GM12878 (cell line): ENCODE data around the gene CYP3A4. TPM values are rescaled to one million over a fixed set of nuclear protein-coding genes. Genes with fewer than 3 reads are reported as not detected.

Experiments
- ATAC-seq: fragments of 200-7000 bp; cut with Tn5 transposase; 3 replicates; pipeline ENCODE4 v1.9.1; 2020; ENCODE audit warnings: mild to moderate bottlenecking, moderate library complexity
- BruUV-seq: library from RNA; stranded (reverse); fragments of 400-500 nt; replicated peaks from 2 replicates; lab custom pipeline; 2021; lab: Mats Ljungman, UMichigan
- CTCF ChIA-PET: fragments of 300-600 bp; sonication (Branson Sonifier 250); formaldehyde crosslinking; extraction: SDS; loops from one replicate; lab custom pipeline; 2021; ENCODE audit warnings: inconsistent platforms; lab: Yijun Ruan, JAX
- POLR2A ChIA-PET: fragments of 350-600 bp; formaldehyde crosslinking; extraction: SDS; loops from one replicate; lab custom pipeline; 2021; ENCODE audit warnings: inconsistent platforms; lab: Charles Lee
- RAD21 ChIA-PET: fragments of 300-600 bp; sonication (Branson Sonifier 250); formaldehyde crosslinking; loops from one replicate; lab custom pipeline; 2023; ENCODE audit warnings: antibody characterized with exemption; ENCODE audit not compliant: unreplicated experiment; lab: Charles Lee
- SMC1A ChIA-PET: fragments of 300-600 bp; sonication (Branson Sonifier 250); formaldehyde crosslinking; loops from one replicate; lab custom pipeline; 2023; ENCODE audit not compliant: unreplicated experiment, uncharacterized antibody; lab: Charles Lee
- DNase-seq: peaks from one replicate; pipeline ENCODE4 v3.0.0-alpha.2; 2011; ENCODE audit warnings: low read depth, low spot score
- FAIRE-seq: peaks from 3 replicates; lab custom pipeline; 2011; peaks lifted over from hg19 to GRCh38; lab: Jason Lieb, UNC
- H2AFZ ChIP-seq: 2 replicates; pipeline ENCODE4 v1.6.0; 2011; ENCODE audit warnings: low read depth, low read length, control low read depth; ENCODE audit not compliant: control insufficient read depth
- H3K27ac ChIP-seq: 2 replicates; pipeline ENCODE4 v1.5.1; 2011; ENCODE audit warnings: control low read depth; ENCODE audit not compliant: control insufficient read depth, insufficient read depth
- H3K27me3 ChIP-seq, 2 experiments: replicated peaks in 1 of 2; 2 replicates each; pipeline versions ENCODE4 v1.6.0 to v1.6.1; 2011; ENCODE audit warnings: low read length in 1 of 2; ENCODE audit not compliant: control insufficient read depth in 2 of 2, insufficient read depth in 2 of 2
- H3K36me3 ChIP-seq, 2 experiments: 2 replicates each; pipeline ENCODE4 v1.5.1; 2011; ENCODE audit warnings: low read length in 1 of 2; ENCODE audit not compliant: control insufficient read depth in 2 of 2, insufficient read depth in 2 of 2
- H3K4me1 ChIP-seq: 2 replicates; pipeline ENCODE4 v1.6.1; 2011; ENCODE audit warnings: mild to moderate bottlenecking, low read length, moderate library complexity, mixed read lengths; ENCODE audit not compliant: control insufficient read depth, insufficient read depth
- H3K4me2 ChIP-seq: 2 replicates; pipeline ENCODE4 v1.6.0; 2011; ENCODE audit warnings: control low read depth; ENCODE audit not compliant: control insufficient read depth, insufficient read depth
- H3K4me3 ChIP-seq: fragments of 200-600 bp; sonication (generic); 2 replicates; pipeline ENCODE4 v1.5.1; 2016
- H3K79me2 ChIP-seq: 2 replicates; pipeline ENCODE4 v1.6.0; 2011; ENCODE audit warnings: low read length; ENCODE audit not compliant: control insufficient read depth, insufficient read depth
- H3K9ac ChIP-seq: 2 replicates; pipeline ENCODE4 v1.8.0; 2011; ENCODE audit warnings: low read length, control low read depth, mixed read lengths; ENCODE audit not compliant: control insufficient read depth, insufficient read depth
- H3K9me3 ChIP-seq: replicated peaks from 3 replicates; pipeline ENCODE4 v1.5.1; 2011; ENCODE audit warnings: mild to moderate bottlenecking, low read length; ENCODE audit not compliant: control insufficient read depth, insufficient read depth
- H4K20me1 ChIP-seq: 2 replicates; pipeline ENCODE4 v1.6.0; 2011; ENCODE audit not compliant: control insufficient read depth, insufficient read depth
- BRCA1 ChIP-seq: IDR thresholded peaks from 2 replicates; pipeline ENCODE4 v1.6.1; 2011; ENCODE audit warnings: low read depth, low read length, improper control_type of control experiment
- DPF2 ChIP-seq: fragments of 450-650 bp; IDR thresholded peaks from 2 replicates; pipeline ENCODE4 v1.6.1; 2017; ENCODE audit warnings: mild to moderate bottlenecking
- EZH2 ChIP-seq: IDR thresholded peaks from 2 replicates; pipeline ENCODE4 v1.6.1; 2012; ENCODE audit warnings: low read depth, mild to moderate bottlenecking, control low read depth, inconsistent platforms, low read length, borderline replicate concordance; ENCODE audit not compliant: control insufficient read depth
- JUNB ChIP-seq: IDR thresholded peaks from 2 replicates; pipeline ENCODE4 v1.6.1; 2016; ENCODE audit warnings: antibody characterized with exemption, mild to moderate bottlenecking
- KDM1A ChIP-seq: fragments of 200-600 bp; sonication (generic); IDR thresholded peaks from 2 replicates; pipeline ENCODE4 v1.6.1; 2016; ENCODE audit warnings: borderline replicate concordance
- MXI1 ChIP-seq: fragments of 150-350 bp; IDR thresholded peaks from 2 replicates; pipeline ENCODE4 v1.6.1; 2011; ENCODE audit warnings: low read depth, mild to moderate bottlenecking, inconsistent platforms, low read length, improper control_type of control experiment
- MYC ChIP-seq: IDR thresholded peaks from 2 replicates; pipeline ENCODE4 v1.6.1; 2011; ENCODE audit warnings: mild to moderate bottlenecking, low read length, moderate library complexity, inconsistent platforms; ENCODE audit not compliant: insufficient read depth, insufficient replicate concordance, insufficient read length, severe bottlenecking
- NFYA ChIP-seq: IDR thresholded peaks from 2 replicates; pipeline ENCODE4 v1.6.1; 2011; ENCODE audit warnings: low read depth, mild to moderate bottlenecking, low read length, improper control_type of control experiment, borderline replicate concordance
- NRF1 ChIP-seq: conservative IDR thresholded peaks from 2 replicates; pipeline ENCODE4 v1.6.1; 2011; ENCODE audit warnings: mild to moderate bottlenecking, low read depth, low read length, improper control_type of control experiment
- RELA ChIP-seq: fragments of 450-650 bp; IDR thresholded peaks from 2 replicates; pipeline ENCODE4 v1.8.0; 2014; ENCODE audit warnings: borderline replicate concordance; ENCODE audit not compliant: partially characterized antibody
- TCF3 ChIP-seq: IDR thresholded peaks from 2 replicates; pipeline ENCODE4 v1.6.1; 2012; ENCODE audit warnings: low read depth, mild to moderate bottlenecking, low read length, borderline replicate concordance; ENCODE audit not compliant: insufficient read depth
- TCF7 ChIP-seq: IDR thresholded peaks from 2 replicates; pipeline ENCODE4 v1.6.1; 2014; ENCODE audit warnings: antibody characterized with exemption, borderline replicate concordance
- ZNF274 ChIP-seq: IDR thresholded peaks from one replicate; pipeline ENCODE4 v1.8.0; 2011; ENCODE audit not compliant: insufficient read length, insufficient read depth
- WGBS: methylation state at CpG from one replicate; pipeline ENCODE4 v1.1.6; 2016; ENCODE audit warnings: low lambda C conversion rate; ENCODE audit not compliant: insufficient replicate concordance, insufficient coverage; ENCODE audit errors: missing lambda C conversion rate; 5-methylcytosine and 5-hydroxymethylcytosine counted together
- in situ Hi-C: fragments of 300-500 bp; cut with MboI; formaldehyde crosslinking; loops from 9 replicates; pipeline ENCODE4 v1.14.3; 2018; ENCODE audit warnings: mixed read lengths
- intact Hi-C: fragments of 100-400 bp; cut with micrococcal nuclease; formaldehyde crosslinking; loops from one replicate; pipeline ENCODE4 v1.14.2; 2022; ENCODE audit not compliant: unreplicated experiment
- polyA plus RNA-seq, 11 experiments: library from polyadenylated mRNA; depleted of rRNA in 4 of 11; unstranded in 6 of 11; stranded (reverse) in 5 of 11; fragments of >200 nt; fragmentation: Nextera tagmentation in 4 of 11; fragmentation: Illumina TruSeq in 1 of 11; extraction: Ambion mirVana in 4 of 11; extraction: Trizol in 1 of 11; gene quantifications; 1 replicate in 1 of 11; 2 replicates in 10 of 11; pipeline versions ENCODE4 v1.2.1 to v1.2.3, GENCODE V29; 2011 to 2016; ENCODE audit warnings: inconsistent platforms in 2 of 11, missing spikeins in 2 of 11, low read depth in 1 of 11
- total RNA-seq, 4 experiments: library from RNA; depleted of rRNA in 3 of 4; stranded (reverse); fragments of >200 nt in 3 of 4; fragmentation: Illumina TruSeq in 1 of 4; extraction: Trizol in 1 of 4; gene quantifications; 2 replicates each; pipeline versions ENCODE4 v1.2.1 to v1.2.3, GENCODE V29; 2013 to 2021
- TF ChIP-seq, protein P1 (sequence below): fragments of 450-650 bp; IDR thresholded peaks from 2 replicates; pipeline ENCODE4 v1.6.1; 2016; ENCODE audit warnings: mild to moderate bottlenecking
- TF ChIP-seq, protein P2 (sequence below): fragments of 450-650 bp; IDR thresholded peaks from 2 replicates; pipeline ENCODE4 v1.6.1; 2017; ENCODE audit warnings: mild to moderate bottlenecking, low read depth, inconsistent platforms; ENCODE audit not compliant: poor library complexity, severe bottlenecking

CYP3A4 gene
- total and polyA plus RNA-seq, 10 of the 15 experiments (the other 5 are each of a cell fraction or from before 2014, with no cell fraction given): 0.02 to 0.21 (median 0.04) TPM; not detected in 7

DNA sequence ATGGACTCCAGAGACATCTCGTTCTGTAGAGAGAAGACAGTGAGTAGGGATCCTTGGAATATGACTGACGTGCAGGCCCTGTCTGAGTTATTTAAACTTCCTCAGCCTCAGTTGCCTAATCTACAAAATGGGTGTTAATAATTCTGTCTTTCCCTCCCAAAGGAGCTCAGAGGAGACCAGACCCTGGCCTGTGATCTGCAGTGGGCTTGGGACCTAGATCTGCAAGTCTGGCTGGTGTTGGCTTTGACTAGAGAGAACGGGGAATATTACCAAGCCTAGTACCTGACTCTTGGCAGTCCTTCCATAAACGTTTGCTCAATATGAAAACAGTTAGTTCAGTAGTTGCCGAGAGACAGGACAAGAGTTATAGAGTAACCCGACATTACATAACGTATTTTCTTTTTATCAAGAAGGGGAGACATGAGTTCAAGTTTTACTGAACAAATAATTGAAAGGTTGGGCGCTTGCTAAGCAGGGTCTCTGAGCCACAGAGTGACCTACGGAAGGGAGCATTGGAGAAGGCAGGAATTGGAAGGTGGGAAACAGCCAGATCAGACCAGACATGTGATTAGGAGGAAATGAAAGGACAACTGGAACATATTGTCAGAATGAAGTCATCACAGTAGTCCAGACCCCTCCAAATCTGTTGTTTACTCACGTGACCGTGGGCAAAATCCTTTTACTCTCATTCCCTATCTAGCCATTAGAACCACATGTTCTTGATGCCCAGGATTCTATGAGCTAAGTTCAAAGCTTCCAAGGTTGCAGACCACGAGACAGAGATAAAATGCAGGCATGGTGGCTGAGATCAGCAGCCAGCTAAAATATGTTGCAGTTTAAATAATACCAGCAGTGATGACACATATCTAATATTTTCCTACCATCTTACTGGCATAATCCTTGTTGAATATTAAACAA is 10.9 kb upstream of the CYP3A4 start (continued):
- no peak for TF ChIP-seq DPF2
- no peak for TF ChIP-seq TCF3
- TF ChIP-seq RELA: no peak

DNA sequence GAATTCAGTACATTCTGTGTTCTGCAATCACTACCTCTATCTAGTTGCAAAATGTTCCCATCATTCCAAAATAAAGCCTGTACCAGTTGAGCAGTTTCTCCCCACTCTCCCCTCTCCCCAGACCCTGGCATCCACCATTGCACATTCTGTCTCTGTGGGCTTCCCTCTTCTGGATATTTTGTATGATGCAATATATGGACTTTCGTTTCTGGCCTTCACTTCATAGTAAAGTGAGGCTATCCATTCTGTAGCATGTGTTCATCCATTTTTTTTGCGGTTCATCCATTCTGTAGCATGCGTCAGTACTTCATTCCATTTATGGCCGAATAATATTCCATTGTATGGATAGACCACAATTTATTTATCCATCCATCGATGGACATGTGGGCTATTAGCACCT is 9.5 kb upstream of the CYP3A4 start:
- BruUV-seq: no TSS peak
- POLR2A ChIA-PET: no interaction called here
- H4K20me1 ChIP-seq: no peaks in the 10 kb centered on the region
- H3K36me3 ChIP-seq: no peaks in the 10 kb centered on the region
- intact Hi-C loops: no loop called here
- H3K4me1 ChIP-seq: no peaks in the 10 kb centered on the region; the same call in 1 of the 2 replicates
- no peak overlapping the region for H3K4me3 ChIP-seq
- H3K4me2 ChIP-seq: no peak overlapping the region
- in situ Hi-C loops: no loop called here
- H2AFZ ChIP-seq: no peak overlapping the region
- H3K9ac ChIP-seq: no peak overlapping the region
- TF ChIP-seq JUNB (no peak), KDM1A (no peak), EZH2 (no peak), NFYA (no peak), MYC (no peak), TCF7 (no peak), NRF1 (no peak), ZNF274 (no peak), MXI1 (no peak), BRCA1 (no peak)
- TF ChIP-seq, protein P1, sequence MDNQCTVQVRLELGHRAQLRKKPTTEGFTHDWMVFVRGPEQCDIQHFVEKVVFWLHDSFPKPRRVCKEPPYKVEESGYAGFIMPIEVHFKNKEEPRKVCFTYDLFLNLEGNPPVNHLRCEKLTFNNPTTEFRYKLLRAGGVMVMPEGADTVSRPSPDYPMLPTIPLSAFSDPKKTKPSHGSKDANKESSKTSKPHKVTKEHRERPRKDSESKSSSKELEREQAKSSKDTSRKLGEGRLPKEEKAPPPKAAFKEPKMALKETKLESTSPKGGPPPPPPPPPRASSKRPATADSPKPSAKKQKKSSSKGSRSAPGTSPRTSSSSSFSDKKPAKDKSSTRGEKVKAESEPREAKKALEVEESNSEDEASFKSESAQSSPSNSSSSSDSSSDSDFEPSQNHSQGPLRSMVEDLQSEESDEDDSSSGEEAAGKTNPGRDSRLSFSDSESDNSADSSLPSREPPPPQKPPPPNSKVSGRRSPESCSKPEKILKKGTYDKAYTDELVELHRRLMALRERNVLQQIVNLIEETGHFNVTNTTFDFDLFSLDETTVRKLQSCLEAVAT: no peak
- TF ChIP-seq, protein P2, sequence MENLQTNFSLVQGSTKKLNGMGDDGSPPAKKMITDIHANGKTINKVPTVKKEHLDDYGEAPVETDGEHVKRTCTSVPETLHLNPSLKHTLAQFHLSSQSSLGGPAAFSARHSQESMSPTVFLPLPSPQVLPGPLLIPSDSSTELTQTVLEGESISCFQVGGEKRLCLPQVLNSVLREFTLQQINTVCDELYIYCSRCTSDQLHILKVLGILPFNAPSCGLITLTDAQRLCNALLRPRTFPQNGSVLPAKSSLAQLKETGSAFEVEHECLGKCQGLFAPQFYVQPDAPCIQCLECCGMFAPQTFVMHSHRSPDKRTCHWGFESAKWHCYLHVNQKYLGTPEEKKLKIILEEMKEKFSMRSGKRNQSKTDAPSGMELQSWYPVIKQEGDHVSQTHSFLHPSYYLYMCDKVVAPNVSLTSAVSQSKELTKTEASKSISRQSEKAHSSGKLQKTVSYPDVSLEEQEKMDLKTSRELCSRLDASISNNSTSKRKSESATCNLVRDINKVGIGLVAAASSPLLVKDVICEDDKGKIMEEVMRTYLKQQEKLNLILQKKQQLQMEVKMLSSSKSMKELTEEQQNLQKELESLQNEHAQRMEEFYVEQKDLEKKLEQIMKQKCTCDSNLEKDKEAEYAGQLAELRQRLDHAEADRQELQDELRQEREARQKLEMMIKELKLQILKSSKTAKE: no peak
- TF ChIP-seq, all 136 proteins: peak for 0
- ATAC-seq (no peak), DNase-seq (no peak), FAIRE-seq (no peak)
- Histone ChIP-seq H3K27ac (no peak overlapping the region), H3K9me3 (peaks cover 3% of the 10 kb centered on the region; the same call in 2 of the 3 replicates), H3K79me2 (no peaks in the 10 kb centered on the region), H3K27me3 (no peaks in the 10 kb centered on the region)
- ChIA-PET RAD21 (no interaction called here), SMC1A (interaction anchor here (1.0 kb wide), 1 partner anchor 31 kb away, joined by 3 read pairs; no protein-coding TSS in a partner anchor), CTCF (no interaction called here)
- 49% methylated on average over 5 of the region's 5 CpGs for WGBS
